HCT116 (cell line): Measurements from ENCODE around the gene PDLIM7. TPM values are rescaled to one million over a fixed set of nuclear protein-coding genes. Genes with fewer than 3 reads are reported as not detected.

Experiments used
- ATAC-seq: fragments of 200-7000 bp; cut with Tn5 transposase; 2 replicates; pipeline ENCODE4 v1.9.1; 2020; ENCODE audit warnings: mild to moderate bottlenecking, moderate library complexity
- BruUV-seq: library from RNA; stranded (reverse); fragments of 400-500 nt; replicated peaks from 2 replicates; lab custom pipeline; 2021; lab: Mats Ljungman, UMichigan
- CTCF ChIA-PET: fragments of 300-600 bp; sonication (Branson Sonifier 250); formaldehyde crosslinking; loops from one replicate; lab custom pipeline; 2021; ENCODE audit warnings: antibody characterized with exemption; lab: Charles Lee
- POLR2A ChIA-PET: fragments of 300-600, 350-600 bp; sonication (Branson Sonifier 250); formaldehyde crosslinking; loops from one replicate; lab custom pipeline; 2021; ENCODE audit warnings: antibody characterized with exemption; lab: Charles Lee
- RAD21 ChIA-PET, 2 experiments: fragments of 300-600 bp; sonication (Branson Sonifier 250); formaldehyde crosslinking; loops; one replicate each; lab custom pipeline; 2023; ENCODE audit warnings: low total read pairs in 2 of 2; ENCODE audit not compliant: uncharacterized antibody in 2 of 2, unreplicated experiment in 2 of 2, low non-redundant PET in 1 of 2; lab: Charles Lee
- DNase-seq: peaks from one replicate; pipeline ENCODE4 v3.0.0-alpha.2; 2010; ENCODE audit warnings: low read depth, low spot score
- H2AFZ ChIP-seq: fragments of 200-600 bp; shearing (Covaris generic), sonication (generic); 2 replicates; pipeline ENCODE4 v1.6.1; 2017; ENCODE audit warnings: low read depth, mixed run types, mixed read lengths, antibody characterized with exemption, low read length; ENCODE audit not compliant: poor library complexity, severe bottlenecking
- H3K27ac ChIP-seq: 2 replicates; pipeline ENCODE4 v1.5.1; 2012; ENCODE audit warnings: low read depth, low read length
- H3K27me3 ChIP-seq: fragments of 200-600 bp; sonication (generic); 2 replicates; pipeline ENCODE4 v1.6.1; 2016; ENCODE audit warnings: mixed run types, low read length, mixed read lengths; ENCODE audit not compliant: insufficient read depth
- H3K36me3 ChIP-seq, 2 experiments: fragments of 200-500 bp in 1 of 2; fragments of 200-600 bp in 1 of 2; sonication (Bioruptor generic) in 1 of 2; sonication (generic) in 1 of 2; 2 replicates each; pipeline versions ENCODE4 v1.5.1 to v1.6.1; 2014 to 2016; ENCODE audit warnings: low read length in 2 of 2, inconsistent platforms in 1 of 2, mixed read lengths in 1 of 2, mixed run types in 1 of 2; ENCODE audit not compliant: insufficient read depth in 2 of 2, control insufficient read depth in 1 of 2
- H3K4me1 ChIP-seq, 2 experiments: fragments of 200-600 bp in 1 of 2; sonication (generic) in 1 of 2; 2 replicates each; pipeline versions ENCODE4 v1.5.1 to v1.6.1; 2012 to 2017; ENCODE audit warnings: low read length in 2 of 2, inconsistent platforms in 1 of 2, mild to moderate bottlenecking in 1 of 2, mixed read lengths in 1 of 2, mixed run types in 1 of 2, moderate library complexity in 1 of 2; ENCODE audit not compliant: insufficient read depth in 2 of 2, control insufficient read depth in 1 of 2
- H3K4me2 ChIP-seq: fragments of 200-600 bp; sonication (generic); 2 replicates; pipeline ENCODE4 v1.6.1; 2017; ENCODE audit warnings: mixed run types, low read length, mixed read lengths
- H3K4me3 ChIP-seq, 2 experiments: fragments of 200-600 bp in 1 of 2; sonication (generic) in 1 of 2; replicated peaks in 1 of 2; 2 replicates each; pipeline ENCODE4 v1.5.1; 2011 to 2016; ENCODE audit warnings: low read length in 2 of 2, control low read depth in 1 of 2, low read depth in 1 of 2, mild to moderate bottlenecking in 1 of 2, mixed read lengths in 1 of 2, mixed run types in 1 of 2
- H3K79me2 ChIP-seq: fragments of 200-600 bp; sonication (generic); 2 replicates; pipeline ENCODE4 v1.6.1; 2017; ENCODE audit warnings: mild to moderate bottlenecking, mixed run types, low read length, moderate library complexity, mixed read lengths; ENCODE audit not compliant: insufficient read depth
- H3K9ac ChIP-seq: fragments of 200-600 bp; sonication (generic); 2 replicates; pipeline ENCODE4 v1.6.1; 2016; ENCODE audit warnings: low read length, mixed read lengths
- H3K9me2 ChIP-seq: fragments of 200-600 bp; sonication (generic), shearing (Covaris generic); 2 replicates; pipeline ENCODE4 v1.6.1; 2017; ENCODE audit warnings: mixed run types, mild to moderate bottlenecking, moderate library complexity; ENCODE audit not compliant: insufficient read depth
- H3K9me3 ChIP-seq, 2 experiments: fragments of 200-500 bp in 1 of 2; fragments of 200-600 bp in 1 of 2; sonication (Bioruptor generic) in 1 of 2; sonication (generic) in 1 of 2; 2 replicates each; pipeline ENCODE4 v1.6.1; 2014 to 2017; ENCODE audit warnings: low read length in 2 of 2, mixed read lengths in 2 of 2, inconsistent platforms in 1 of 2, low read depth in 1 of 2, mild to moderate bottlenecking in 1 of 2, mixed run types in 1 of 2, moderate library complexity in 1 of 2; ENCODE audit not compliant: control insufficient read depth in 1 of 2, insufficient read depth in 1 of 2
- H4K20me1 ChIP-seq: fragments of 200-600 bp; sonication (generic), shearing (Covaris generic); 2 replicates; pipeline ENCODE4 v1.6.1; 2017; ENCODE audit warnings: mixed run types, mild to moderate bottlenecking, moderate library complexity; ENCODE audit not compliant: insufficient read depth
- ELF1 ChIP-seq: IDR thresholded peaks from 2 replicates; pipeline ENCODE4 v1.6.1; 2012; ENCODE audit warnings: low read depth, borderline replicate concordance
- POLR2AphosphoS5 ChIP-seq: IDR thresholded peaks from 2 replicates; pipeline ENCODE4 v1.6.1; 2011; ENCODE audit warnings: mild to moderate bottlenecking, low read depth, low read length, moderate library complexity
- SRF ChIP-seq: IDR thresholded peaks from 2 replicates; pipeline ENCODE4 v1.6.1; 2012; ENCODE audit warnings: low read depth
- ZFX ChIP-seq: fragments of 450-650 bp; IDR thresholded peaks from 2 replicates; pipeline ENCODE4 v1.6.1; 2017
- intact Hi-C: fragments of 100-400 bp; cut with micrococcal nuclease; formaldehyde crosslinking; loops from 2 replicates; pipeline ENCODE4 v1.10.0; 2022
- total RNA-seq: library from RNA; stranded (reverse); gene quantifications from one replicate; pipeline ENCODE4 v1.2.1, GENCODE V29; 2021; ENCODE audit not compliant: unreplicated experiment
- TF ChIP-seq, protein P1 (sequence below): IDR thresholded peaks from 2 replicates; pipeline ENCODE4 v1.6.1; 2012

Gene PDLIM7
- total RNA-seq, 1 experiment from 2014 or later = 153 TPM

- ATAC-seq (no peak), DNase-seq (no peak)
- Histone ChIP-seq H3K9ac (no peak overlapping the region), H3K9me3 (no peaks in the 10 kb centered on the region), H3K79me2 (peaks cover 10% of the 10 kb centered on the region; the same call in 1 of the 2 replicates), H3K4me3 (no peak overlapping the region), H3K4me2 (no peak overlapping the region), H3K36me3 (peaks cover 14 to 27% of the 10 kb centered on the region in 2 experiments; a peak in 3 of 4 replicates), H3K27me3 (no peaks in the 10 kb centered on the region), H4K20me1 (no peaks in the 10 kb centered on the region), H3K9me2 (no peaks in the 10 kb centered on the region), H2AFZ (no peak overlapping the region), H3K4me1 (no peaks in the 10 kb centered on the region; a peak in 1 of 4 replicates), H3K27ac (no peak overlapping the region)
- ChIA-PET POLR2A (interaction anchor here (2.1 kb wide), 1 partner anchor 10 kb away, joined by 9 read pairs; no protein-coding TSS in a partner anchor), RAD21 (no interaction called here), CTCF (no interaction called here)
- no TSS peak for BruUV-seq
- TF ChIP-seq ZFX (no peak), SRF (no peak)
- TF ChIP-seq, protein P1, sequence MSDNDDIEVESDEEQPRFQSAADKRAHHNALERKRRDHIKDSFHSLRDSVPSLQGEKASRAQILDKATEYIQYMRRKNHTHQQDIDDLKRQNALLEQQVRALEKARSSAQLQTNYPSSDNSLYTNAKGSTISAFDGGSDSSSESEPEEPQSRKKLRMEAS = no peak
- intact Hi-C loops = no loop called here
Observed at GRCh38 chr5:177484902-177485549, 12.4 kb downstream of the PDLIM7 start.

GRCh38 chr5:177483994-177484901 is 13.2 kb downstream of the PDLIM7 start:
- no TSS peak for BruUV-seq
- peaks cover 13 to 20% of the 10 kb centered on the region in 2 experiments; a peak in 3 of 4 replicates for H3K36me3 ChIP-seq
- peaks cover 4% of the 10 kb centered on the region; the same call in 1 of the 2 replicates for H3K79me2 ChIP-seq
- H3K9me3 ChIP-seq = no peaks in the 10 kb centered on the region
- TF ChIP-seq POLR2AphosphoS5 = peak; percentile 46
- no peak for TF ChIP-seq ELF1
- TF ChIP-seq, all 23 proteins: peak for 1
- ChIA-PET RAD21 (no interaction called here), CTCF (no interaction called here), POLR2A (interaction anchor here (2.1 kb wide), 1 partner anchor 11 kb away, joined by 9 read pairs; no protein-coding TSS in a partner anchor)
- Histone ChIP-seq H3K4me1 (no peaks in the 10 kb centered on the region; a peak in 1 of 4 replicates), H3K27ac (no peak overlapping the region), H2AFZ (no peak overlapping the region), H3K4me2 (no peak overlapping the region), H3K27me3 (no peaks in the 10 kb centered on the region), H3K4me3 (no peak overlapping the region), H3K9ac (no peak overlapping the region), H3K9me2 (no peaks in the 10 kb centered on the region), H4K20me1 (no peaks in the 10 kb centered on the region)
- intact Hi-C loops = no loop called here
- ATAC-seq = peak; percentile 8; the same call in 1 of the 2 replicates
- no peak for DNase-seq
